Mucosa of descending colon (tissue), 3 donors: Measurements from ENCODE around the gene STX3. TPM values are rescaled to one million over a fixed set of nuclear protein-coding genes. Genes with fewer than 3 reads are reported as not detected.

Source experiments
- ATAC-seq: fragments of 200-7000 bp; cut with Tn5 transposase; one replicate; pipeline ENCODE4 v1.9.1; 2020; ENCODE audit warnings: mild to moderate bottlenecking, moderate library complexity
- DNase-seq, 3 donors: peaks; one replicate each; pipeline ENCODE4 v3.0.0-alpha.2; 2020
- H3K36me3 ChIP-seq: fragments of 200-600 bp; one replicate; pipeline ENCODE4 v1.8.0; 2021; ENCODE audit warnings: low read depth, mild to moderate bottlenecking
- H3K4me1 ChIP-seq: fragments of 200-600 bp; one replicate; pipeline ENCODE4 v1.8.0; 2021; ENCODE audit warnings: low read depth, mild to moderate bottlenecking
- H3K4me3 ChIP-seq: fragments of 200-600 bp; one replicate; pipeline ENCODE4 v1.8.0; 2021; ENCODE audit warnings: mild to moderate bottlenecking
- H3K9me3 ChIP-seq: fragments of 200-600 bp; one replicate; pipeline ENCODE4 v1.8.0; 2021; ENCODE audit warnings: mild to moderate bottlenecking
- CTCF ChIP-seq: fragments of 200-600 bp; IDR thresholded peaks from one replicate; pipeline ENCODE4 v1.8.0; 2022; ENCODE audit warnings: antibody characterized with exemption, mild to moderate bottlenecking
- intact Hi-C, 2 donors: fragments of 100-400 bp; cut with DNase I in 1 of 2; cut with micrococcal nuclease in 1 of 2; formaldehyde crosslinking; loops; one replicate each; pipeline versions ENCODE4 v1.11.0 to v1.11.1; 2022; cut with DNase I, micrococcal nuclease
- total RNA-seq, 3 donors: library from RNA; stranded (reverse); fragmentation: NEBNext Ultra II Directional in 2 of 3; extraction: Animal tissue kit (Norgen Biotek cat#: 25700) in 2 of 3; gene quantifications; one replicate each; pipeline versions ENCODE4 v1.2.1 to v1.2.4, GENCODE V29; 2021 to 2023
- donor health status: DM: no; HTN: no; CAD: no; lungs with moderate emphysema.
- donor health status: DM: no; HTN: no; CAD: no.
- donor health status: DM: no; HTN: yes; CAD: no.

The STX3 gene
- total RNA-seq, 3 donors from 2014 or later: 69.5 to 129 (median 96.1) TPM

DNA sequence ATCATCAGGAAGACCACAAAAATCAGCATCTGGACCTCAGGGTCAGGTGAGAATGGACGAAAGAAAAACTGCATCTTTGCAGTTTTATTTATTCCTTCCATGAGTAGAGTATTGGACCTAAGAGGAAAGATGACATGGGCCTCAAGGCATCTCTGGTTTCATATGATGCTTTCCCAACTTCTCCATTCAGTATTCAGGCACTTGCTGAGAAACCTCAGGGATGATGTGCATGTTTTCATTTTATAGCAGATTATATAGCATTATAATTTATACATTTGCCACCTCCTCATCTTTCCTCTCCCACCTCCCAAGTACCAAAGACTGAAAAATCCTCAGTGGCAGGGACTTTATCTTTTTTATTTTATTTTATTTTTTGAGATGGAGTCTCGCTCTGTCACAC lies 41.4 kb upstream of the STX3 start, which contains the start of gene OR10V1:
Gene OR10V1, minus strand, starts transcription at position 101 of the 400 bp plus-strand sequence. Its CDS starts 0 bp downstream, at position 101.
- no peak for ATAC-seq
- H3K9me3 ChIP-seq: no peaks in the 10 kb centered on the region
- no peak for TF ChIP-seq CTCF
- DNase-seq: no peak
- intact Hi-C loops: no loop called here
- no peak within 1 kb of the TSS for H3K4me3 ChIP-seq
- no peaks in the 10 kb centered on the region for H3K36me3 ChIP-seq
- H3K4me1 ChIP-seq: no peaks in the 10 kb centered on the region

DNA sequence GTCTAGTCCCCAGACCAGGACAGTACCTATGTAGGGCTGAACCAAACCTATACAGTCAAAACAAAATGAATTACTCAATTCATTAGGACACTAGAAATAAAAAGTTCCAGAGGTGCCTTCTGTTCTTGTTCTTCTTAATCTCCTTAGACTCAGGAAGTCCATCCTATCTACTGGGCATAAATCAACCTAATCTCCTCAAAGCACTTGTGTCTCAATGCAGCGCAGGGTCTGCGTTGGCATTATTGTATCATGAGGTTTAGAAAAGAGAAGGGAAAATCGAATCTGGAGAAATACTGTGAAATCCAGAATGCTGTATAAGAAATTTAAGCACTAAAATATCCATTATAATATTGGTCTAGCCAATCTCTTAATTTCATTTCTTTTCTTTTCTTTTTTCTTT lies 39.1 kb upstream of the STX3 start:
- ATAC-seq (no peak), DNase-seq (no peak)
- H3K4me3 ChIP-seq: no peak overlapping the region
- no peak for TF ChIP-seq CTCF
- no peaks in the 10 kb centered on the region for H3K4me1 ChIP-seq
- intact Hi-C loops: no loop called here
- H3K9me3 ChIP-seq: no peaks in the 10 kb centered on the region
- no peaks in the 10 kb centered on the region for H3K36me3 ChIP-seq

DNA sequence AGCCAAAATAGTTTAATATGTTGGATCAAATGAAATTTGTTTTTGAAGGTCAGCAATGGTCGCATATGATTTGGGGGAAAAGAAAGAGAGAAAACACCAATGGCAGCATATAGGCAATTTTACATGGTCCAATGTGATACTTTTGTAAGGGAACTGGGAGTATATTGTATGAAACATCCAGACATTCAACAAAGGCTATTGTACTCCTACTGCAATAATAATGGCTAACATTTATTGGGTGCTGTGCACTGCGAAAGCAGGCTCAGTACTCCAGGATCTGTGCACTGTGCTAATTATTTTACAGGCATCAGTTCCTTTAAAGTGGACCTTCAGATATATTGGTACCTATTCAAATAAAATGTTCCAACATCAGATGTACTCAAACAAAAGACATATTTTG lies 35.6 kb upstream of the STX3 start:
- intact Hi-C loops: no loop called here
- DNase-seq (no peak), ATAC-seq (no peak)
- TF ChIP-seq CTCF: no peak
- H3K4me3 ChIP-seq: no peak overlapping the region
- H3K36me3 ChIP-seq: no peaks in the 10 kb centered on the region
- no peaks in the 10 kb centered on the region for H3K4me1 ChIP-seq
- H3K9me3 ChIP-seq: no peaks in the 10 kb centered on the region

DNA sequence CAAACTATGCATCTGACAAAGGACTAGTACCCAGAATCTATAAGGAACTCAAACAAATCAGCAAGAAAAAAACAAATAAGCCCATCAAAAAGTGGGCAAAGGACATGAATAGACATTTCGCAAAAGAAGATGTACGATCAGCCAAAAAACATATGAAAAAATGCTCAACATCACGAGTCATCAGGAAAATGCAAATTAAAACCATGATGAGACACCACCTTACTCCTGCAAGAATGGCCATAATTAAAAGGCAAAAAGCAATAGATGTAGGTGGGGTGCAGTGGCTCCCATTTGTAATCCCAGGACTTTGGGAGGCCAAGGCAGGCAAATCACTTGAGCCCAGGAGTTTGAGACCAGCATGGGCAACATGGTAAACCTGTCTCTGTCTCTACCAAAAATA lies 31.1 kb upstream of the STX3 start:
- TF ChIP-seq CTCF: no peak
- Histone ChIP-seq H3K4me3 (no peak overlapping the region), H3K9me3 (no peaks in the 10 kb centered on the region), H3K4me1 (no peaks in the 10 kb centered on the region), H3K36me3 (no peaks in the 10 kb centered on the region)
- DNase-seq (no peak), ATAC-seq (no peak)
- intact Hi-C loops: no loop called here

- intact Hi-C loops: no loop called here
- DNase-seq: no peak
- Histone ChIP-seq H3K9me3 (no peaks in the 10 kb centered on the region), H3K4me3 (no peak overlapping the region), H3K4me1 (no peaks in the 10 kb centered on the region), H3K36me3 (no peaks in the 10 kb centered on the region)
- TF ChIP-seq CTCF: no peak
- ATAC-seq: no peak
Observed at GRCh38 chr11:59727426-59727825, 27.8 kb upstream of the STX3 start.

DNA sequence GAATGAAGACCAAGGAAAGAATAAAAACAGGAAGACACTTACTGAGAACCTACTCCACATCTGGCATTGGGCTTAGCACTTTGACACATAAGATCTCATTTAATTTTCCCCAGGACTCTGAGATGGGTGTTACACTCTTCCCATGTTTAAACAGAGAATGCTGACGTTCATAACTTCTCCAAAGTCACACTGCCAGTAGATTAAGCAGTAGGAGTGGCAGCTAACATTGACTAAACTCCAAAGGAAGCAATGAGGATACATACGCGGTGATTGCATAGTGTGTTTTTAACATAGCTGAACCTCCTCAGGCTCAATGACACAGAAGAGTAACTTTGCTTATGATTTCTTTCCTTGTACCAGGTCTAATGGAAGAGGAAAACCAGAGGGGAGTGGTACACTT lies 27.0 kb upstream of the STX3 start:
- ATAC-seq: peak; percentile 12
- Histone ChIP-seq H3K36me3 (no peaks in the 10 kb centered on the region), H3K4me1 (no peaks in the 10 kb centered on the region), H3K4me3 (no peak overlapping the region), H3K9me3 (no peaks in the 10 kb centered on the region)
- intact Hi-C loops: no loop called here
- TF ChIP-seq CTCF: no peak
- DNase-seq: no peak
